ENCODE data around the gene CORO6. TPM values are rescaled to one million over a fixed set of nuclear protein-coding genes. Genes with fewer than 3 reads are reported as not detected.

The CORO6 gene
- total RNA-seq, 1 donor: 20.3 TPM

DNA sequence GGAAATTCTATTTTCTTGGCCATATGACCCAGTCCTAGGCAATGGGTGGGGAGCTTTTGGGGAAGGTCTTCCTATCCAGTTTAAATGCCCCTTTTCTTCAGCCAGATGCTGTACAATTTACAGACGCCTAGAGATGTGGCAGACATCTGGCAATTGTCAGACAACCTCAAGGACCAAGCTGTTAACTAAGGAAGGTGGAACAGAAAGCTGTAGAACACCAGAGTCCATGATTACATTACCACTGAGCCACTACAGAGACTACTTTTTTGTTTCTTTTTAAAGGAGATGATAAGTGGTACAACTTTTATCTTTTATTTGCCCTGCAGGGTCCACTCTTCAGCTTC is 21.1 kb upstream of the CORO6 start:
- no peaks in the 10 kb centered on the region for H4K20me1 ChIP-seq (ENCODE audit: insufficient read depth, low read length)
- H3K9me3 ChIP-seq (ENCODE audit: low read depth, low read length): no peaks in the 10 kb centered on the region
- H3K79me2 ChIP-seq (ENCODE audit: insufficient read depth, low read length): no peaks in the 10 kb centered on the region
- TF ChIP-seq, protein P1, sequence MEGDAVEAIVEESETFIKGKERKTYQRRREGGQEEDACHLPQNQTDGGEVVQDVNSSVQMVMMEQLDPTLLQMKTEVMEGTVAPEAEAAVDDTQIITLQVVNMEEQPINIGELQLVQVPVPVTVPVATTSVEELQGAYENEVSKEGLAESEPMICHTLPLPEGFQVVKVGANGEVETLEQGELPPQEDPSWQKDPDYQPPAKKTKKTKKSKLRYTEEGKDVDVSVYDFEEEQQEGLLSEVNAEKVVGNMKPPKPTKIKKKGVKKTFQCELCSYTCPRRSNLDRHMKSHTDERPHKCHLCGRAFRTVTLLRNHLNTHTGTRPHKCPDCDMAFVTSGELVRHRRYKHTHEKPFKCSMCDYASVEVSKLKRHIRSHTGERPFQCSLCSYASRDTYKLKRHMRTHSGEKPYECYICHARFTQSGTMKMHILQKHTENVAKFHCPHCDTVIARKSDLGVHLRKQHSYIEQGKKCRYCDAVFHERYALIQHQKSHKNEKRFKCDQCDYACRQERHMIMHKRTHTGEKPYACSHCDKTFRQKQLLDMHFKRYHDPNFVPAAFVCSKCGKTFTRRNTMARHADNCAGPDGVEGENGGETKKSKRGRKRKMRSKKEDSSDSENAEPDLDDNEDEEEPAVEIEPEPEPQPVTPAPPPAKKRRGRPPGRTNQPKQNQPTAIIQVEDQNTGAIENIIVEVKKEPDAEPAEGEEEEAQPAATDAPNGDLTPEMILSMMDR (IDR thresholded peaks at IDR 0.05; ENCODE audit: extremely low read depth, low read depth, low read length): no peak
- no peaks in the 10 kb centered on the region for H3K27me3 ChIP-seq (ENCODE audit: insufficient read depth, low read length)
- DNase-seq (ENCODE audit: insufficient read length, low spot score, missing footprints): no peak
- H3K4me3 ChIP-seq (ENCODE audit: insufficient read depth, low read length): no peak overlapping the region
- H2AFZ ChIP-seq (ENCODE audit: low read length): no peak overlapping the region
- H3K4me2 ChIP-seq (ENCODE audit: insufficient read depth, low read length): no peak overlapping the region
- H3K4me1 ChIP-seq (ENCODE audit: insufficient read depth, low read length): peaks cover 35% of the 10 kb centered on the region
- no peaks in the 10 kb centered on the region for H3K36me3 ChIP-seq (ENCODE audit: insufficient read depth, low read length)
- no peak overlapping the region for H3K27ac ChIP-seq (ENCODE audit: low read depth, low read length)

DNA sequence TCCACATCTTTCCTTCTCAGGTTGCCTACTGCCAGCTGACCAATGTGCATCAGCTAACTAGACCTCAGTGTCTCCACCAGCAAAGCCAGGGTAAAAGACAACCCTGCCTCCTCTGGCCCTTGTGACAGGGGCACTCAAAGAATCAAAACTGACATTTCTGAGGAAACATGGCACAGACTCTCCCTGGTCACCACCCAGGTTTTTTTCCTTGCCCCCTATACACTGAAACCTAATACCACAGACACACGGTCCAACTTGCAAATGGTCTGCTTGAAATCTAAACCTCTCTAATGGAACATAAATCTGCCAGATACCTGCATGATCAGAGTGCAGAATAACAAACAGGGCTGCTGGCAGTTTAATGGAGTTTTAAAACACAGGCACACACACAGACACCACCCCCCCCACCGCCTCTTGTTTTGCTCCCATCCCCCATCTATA is 19.5 kb upstream of the CORO6 start:
- peaks cover 35% of the 10 kb centered on the region for H3K4me1 ChIP-seq (ENCODE audit: insufficient read depth, low read length)
- no peaks in the 10 kb centered on the region for H3K36me3 ChIP-seq (ENCODE audit: insufficient read depth, low read length)
- no peaks in the 10 kb centered on the region for H3K27me3 ChIP-seq (ENCODE audit: insufficient read depth, low read length)
- no peak overlapping the region for H2AFZ ChIP-seq (ENCODE audit: low read length)
- H3K27ac ChIP-seq (ENCODE audit: low read depth, low read length): no peak overlapping the region
- no peak overlapping the region for H3K4me3 ChIP-seq (ENCODE audit: insufficient read depth, low read length)
- H3K4me2 ChIP-seq (ENCODE audit: insufficient read depth, low read length): no peak overlapping the region
- H3K9me3 ChIP-seq (ENCODE audit: low read depth, low read length): no peaks in the 10 kb centered on the region
- no peaks in the 10 kb centered on the region for H3K79me2 ChIP-seq (ENCODE audit: insufficient read depth, low read length)
- TF ChIP-seq, protein P1 (IDR thresholded peaks at IDR 0.05; ENCODE audit: extremely low read depth, low read depth, low read length): no peak
- no peaks in the 10 kb centered on the region for H4K20me1 ChIP-seq (ENCODE audit: insufficient read depth, low read length)
- DNase-seq (ENCODE audit: insufficient read length, low spot score, missing footprints): no peak

DNA sequence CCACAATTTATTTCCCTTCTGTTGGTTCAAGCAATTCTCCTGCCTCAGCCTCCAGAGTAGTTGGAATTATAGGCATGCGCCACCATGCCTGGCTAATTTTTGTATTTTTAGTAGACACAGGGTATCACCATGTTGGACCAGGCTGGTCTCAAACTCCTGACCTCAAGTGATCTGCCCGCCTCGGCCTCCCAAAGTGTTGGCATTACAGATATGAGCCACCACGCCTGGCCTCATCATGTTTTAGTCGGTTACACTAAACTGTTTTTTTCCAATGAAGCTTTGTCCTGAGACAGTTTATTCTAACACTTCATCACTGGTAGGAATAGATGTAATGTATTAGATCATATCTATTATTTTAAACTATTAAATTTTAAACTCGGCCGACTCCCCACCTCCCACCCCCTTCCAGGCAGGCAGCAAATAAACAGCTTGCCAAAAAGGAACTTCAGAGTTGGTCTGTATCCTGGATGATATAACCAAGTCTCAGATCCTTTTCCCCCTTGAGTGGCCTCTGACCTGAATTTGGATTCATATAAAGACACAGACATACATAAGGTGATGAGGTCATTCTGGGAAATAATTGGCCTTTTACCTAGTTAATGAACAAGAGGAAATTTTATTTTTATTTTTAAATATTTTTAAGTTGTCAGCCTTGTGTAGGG is 18.4 kb upstream of the CORO6 start:
- Histone ChIP-seq H3K4me1 (ENCODE audit: insufficient read depth, low read length) (peaks cover 34% of the 10 kb centered on the region), H2AFZ (ENCODE audit: low read length) (no peak overlapping the region), H3K4me2 (ENCODE audit: insufficient read depth, low read length) (no peak overlapping the region), H3K79me2 (ENCODE audit: insufficient read depth, low read length) (no peaks in the 10 kb centered on the region), H4K20me1 (ENCODE audit: insufficient read depth, low read length) (no peaks in the 10 kb centered on the region), H3K4me3 (ENCODE audit: insufficient read depth, low read length) (no peak overlapping the region), H3K27ac (ENCODE audit: low read depth, low read length) (peak overlapping the region; percentile 25), H3K9me3 (ENCODE audit: low read depth, low read length) (no peaks in the 10 kb centered on the region), H3K36me3 (ENCODE audit: insufficient read depth, low read length) (no peaks in the 10 kb centered on the region), H3K27me3 (ENCODE audit: insufficient read depth, low read length) (no peaks in the 10 kb centered on the region)
- TF ChIP-seq, protein P1 (IDR thresholded peaks at IDR 0.05; ENCODE audit: extremely low read depth, low read depth, low read length): no peak
- DNase-seq (ENCODE audit: insufficient read length, low spot score, missing footprints): no peak

DNA sequence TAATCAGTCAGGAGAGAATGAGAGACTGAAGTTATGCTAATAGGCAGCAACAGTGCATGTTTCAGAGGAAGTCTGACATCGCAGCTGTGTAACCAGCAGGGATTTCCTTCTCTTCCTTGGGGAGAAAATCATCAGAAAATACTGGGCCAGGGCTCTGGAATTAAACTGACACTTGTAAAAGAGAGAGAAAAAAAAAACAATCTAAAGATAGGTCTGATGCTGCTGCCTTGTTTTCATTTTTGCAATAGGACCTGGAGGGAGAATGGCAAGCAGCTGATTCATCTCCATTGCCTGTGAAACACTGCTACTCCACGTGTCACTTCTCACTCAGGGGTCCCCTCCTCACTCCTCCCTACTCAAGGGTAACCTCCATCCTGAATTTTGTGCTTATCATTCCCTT is 17.7 kb upstream of the CORO6 start:
- H3K36me3 ChIP-seq (ENCODE audit: insufficient read depth, low read length): no peaks in the 10 kb centered on the region
- H3K27ac ChIP-seq (ENCODE audit: low read depth, low read length): peak overlapping the region; percentile 25
- H3K4me2 ChIP-seq (ENCODE audit: insufficient read depth, low read length): no peak overlapping the region
- H2AFZ ChIP-seq (ENCODE audit: low read length): no peak overlapping the region
- no peaks in the 10 kb centered on the region for H3K79me2 ChIP-seq (ENCODE audit: insufficient read depth, low read length)
- H3K4me3 ChIP-seq (ENCODE audit: insufficient read depth, low read length): no peak overlapping the region
- no peaks in the 10 kb centered on the region for H4K20me1 ChIP-seq (ENCODE audit: insufficient read depth, low read length)
- H3K9me3 ChIP-seq (ENCODE audit: low read depth, low read length): no peaks in the 10 kb centered on the region
- TF ChIP-seq, protein P1 (IDR thresholded peaks at IDR 0.05; ENCODE audit: extremely low read depth, low read depth, low read length): no peak
- no peaks in the 10 kb centered on the region for H3K27me3 ChIP-seq (ENCODE audit: insufficient read depth, low read length)
- DNase-seq (ENCODE audit: insufficient read length, low spot score, missing footprints): no peak
- H3K4me1 ChIP-seq (ENCODE audit: insufficient read depth, low read length): peaks cover 27% of the 10 kb centered on the region

Data from osteoblast (primary cell).